Right kidney (tissue), 1 donor: ENCODE measurements around the gene IGFBP4.
A peak's percentile ranks its signal among the peaks of the same experiment; 100 is the strongest.

Experiments
- DNase-seq: peaks from one replicate; pipeline ENCODE4 v3.0.0-alpha.2; 2016

The IGFBP4 gene

DNA sequence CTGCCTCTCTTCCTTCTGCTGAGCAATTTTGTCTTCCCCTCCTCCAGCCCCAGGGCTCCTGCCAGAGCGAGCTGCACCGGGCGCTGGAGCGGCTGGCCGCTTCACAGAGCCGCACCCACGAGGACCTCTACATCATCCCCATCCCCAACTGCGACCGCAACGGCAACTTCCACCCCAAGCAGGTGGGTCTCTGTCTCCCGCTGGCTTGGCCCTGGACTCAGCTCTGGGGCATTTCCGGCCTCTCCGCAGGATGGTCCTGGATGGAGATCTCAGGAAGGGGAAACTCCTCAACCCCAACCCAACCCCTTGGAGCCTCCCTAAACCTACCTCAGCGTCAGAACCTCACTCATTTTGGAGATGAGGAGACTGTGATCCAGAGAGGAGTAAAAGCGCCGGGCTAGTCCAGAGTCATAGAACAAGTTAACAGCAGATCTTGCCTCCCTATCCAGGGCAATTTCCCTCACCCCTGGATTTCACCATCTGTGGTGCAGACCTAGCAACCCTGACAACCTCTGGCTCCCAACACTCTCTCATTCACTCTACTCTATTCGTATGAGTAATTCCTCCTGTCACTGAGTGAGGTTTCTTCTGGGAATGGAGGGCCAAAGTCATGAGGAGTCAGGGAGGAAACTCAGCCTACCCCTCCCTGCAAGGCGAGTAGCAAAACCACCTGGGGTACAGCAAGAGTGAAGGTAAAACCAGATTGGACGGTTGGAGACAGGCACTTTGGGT lies 10.8 kb downstream of the IGFBP4 start:
- DNase-seq: no peak

DNA sequence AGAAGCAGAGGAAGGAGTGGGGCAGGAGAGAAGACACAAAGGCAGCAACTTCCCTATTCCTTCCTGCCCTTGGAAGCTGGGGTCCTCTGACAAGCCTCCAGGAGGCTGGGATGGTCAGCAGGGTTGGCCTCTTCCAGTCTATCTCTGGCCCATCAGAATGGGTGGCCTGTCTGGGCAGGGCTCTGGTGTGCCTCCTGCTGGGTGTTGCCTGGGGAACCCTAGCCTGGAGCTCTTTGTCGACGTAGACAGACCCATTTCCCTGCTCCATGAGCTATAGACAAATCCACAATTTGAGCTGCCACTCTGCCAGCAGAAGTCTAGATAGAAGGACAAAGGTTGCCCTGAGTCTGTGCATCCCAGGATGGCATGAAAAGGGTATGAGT lies 11.4 kb downstream of the IGFBP4 start:
- DNase-seq: no peak

DNA sequence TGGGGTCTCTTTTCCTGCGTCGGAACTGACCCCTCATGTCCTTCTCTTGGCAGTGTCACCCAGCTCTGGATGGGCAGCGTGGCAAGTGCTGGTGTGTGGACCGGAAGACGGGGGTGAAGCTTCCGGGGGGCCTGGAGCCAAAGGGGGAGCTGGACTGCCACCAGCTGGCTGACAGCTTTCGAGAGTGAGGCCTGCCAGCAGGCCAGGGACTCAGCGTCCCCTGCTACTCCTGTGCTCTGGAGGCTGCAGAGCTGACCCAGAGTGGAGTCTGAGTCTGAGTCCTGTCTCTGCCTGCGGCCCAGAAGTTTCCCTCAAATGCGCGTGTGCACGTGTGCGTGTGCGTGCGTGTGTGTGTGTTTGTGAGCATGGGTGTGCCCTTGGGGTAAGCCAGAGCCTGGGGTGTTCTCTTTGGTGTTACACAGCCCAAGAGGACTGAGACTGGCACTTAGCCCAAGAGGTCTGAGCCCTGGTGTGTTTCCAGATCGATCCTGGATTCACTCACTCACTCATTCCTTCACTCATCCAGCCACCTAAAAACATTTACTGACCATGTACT lies 13.2 kb downstream of the IGFBP4 start:
- no peak for DNase-seq

DNA sequence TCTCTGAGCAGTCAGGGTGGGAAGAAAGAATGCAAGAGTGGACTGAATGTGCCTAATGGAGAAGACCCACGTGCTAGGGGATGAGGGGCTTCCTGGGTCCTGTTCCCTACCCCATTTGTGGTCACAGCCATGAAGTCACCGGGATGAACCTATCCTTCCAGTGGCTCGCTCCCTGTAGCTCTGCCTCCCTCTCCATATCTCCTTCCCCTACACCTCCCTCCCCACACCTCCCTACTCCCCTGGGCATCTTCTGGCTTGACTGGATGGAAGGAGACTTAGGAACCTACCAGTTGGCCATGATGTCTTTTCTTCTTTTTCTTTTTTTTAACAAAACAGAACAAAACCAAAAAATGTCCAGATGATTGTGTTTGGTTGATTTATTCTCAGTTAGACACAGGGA lies 14.1 kb downstream of the IGFBP4 start:
- no peak for DNase-seq

DNA sequence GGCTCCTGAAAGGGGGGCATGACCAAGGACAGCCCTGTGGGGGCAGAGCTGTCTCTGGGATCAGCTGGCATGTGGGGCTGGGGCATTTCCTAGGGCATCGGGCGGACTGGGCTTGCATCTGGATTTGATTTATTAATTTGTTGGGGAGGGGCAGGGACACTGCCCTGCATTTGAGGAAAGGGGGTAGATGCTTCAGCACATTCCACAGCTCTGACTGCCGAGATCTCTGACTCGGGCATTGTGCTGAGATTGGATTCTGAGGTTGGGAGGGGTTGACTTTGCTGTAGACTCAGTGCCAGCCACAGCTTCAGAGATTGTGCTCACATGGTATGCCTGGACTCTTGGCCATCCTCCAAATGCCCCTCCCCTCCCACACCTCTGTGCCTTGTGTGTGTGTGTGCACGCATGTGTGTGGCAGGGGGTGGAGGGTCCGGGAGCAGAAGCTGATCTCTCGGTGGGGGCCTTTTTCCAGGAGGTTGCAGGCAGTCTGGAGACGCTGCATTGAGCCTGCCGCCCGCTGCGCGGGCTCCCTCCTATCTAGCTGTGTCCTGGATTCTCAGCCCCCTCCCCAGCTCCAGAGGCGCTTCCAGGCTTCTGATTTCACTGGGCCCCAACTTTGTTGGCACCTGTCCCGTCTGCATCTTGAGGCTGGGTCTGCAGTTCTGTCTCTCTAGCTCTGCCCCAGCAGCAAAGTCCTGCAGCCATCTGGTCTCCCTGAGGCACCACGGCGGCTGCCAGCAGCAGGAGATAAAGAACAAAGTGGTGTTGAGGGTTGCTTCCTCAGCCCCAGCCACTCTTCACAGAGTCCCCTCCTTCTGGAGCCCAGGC lies 14.9 kb downstream of the IGFBP4 start:
- DNase-seq: peak; percentile 65

DNA sequence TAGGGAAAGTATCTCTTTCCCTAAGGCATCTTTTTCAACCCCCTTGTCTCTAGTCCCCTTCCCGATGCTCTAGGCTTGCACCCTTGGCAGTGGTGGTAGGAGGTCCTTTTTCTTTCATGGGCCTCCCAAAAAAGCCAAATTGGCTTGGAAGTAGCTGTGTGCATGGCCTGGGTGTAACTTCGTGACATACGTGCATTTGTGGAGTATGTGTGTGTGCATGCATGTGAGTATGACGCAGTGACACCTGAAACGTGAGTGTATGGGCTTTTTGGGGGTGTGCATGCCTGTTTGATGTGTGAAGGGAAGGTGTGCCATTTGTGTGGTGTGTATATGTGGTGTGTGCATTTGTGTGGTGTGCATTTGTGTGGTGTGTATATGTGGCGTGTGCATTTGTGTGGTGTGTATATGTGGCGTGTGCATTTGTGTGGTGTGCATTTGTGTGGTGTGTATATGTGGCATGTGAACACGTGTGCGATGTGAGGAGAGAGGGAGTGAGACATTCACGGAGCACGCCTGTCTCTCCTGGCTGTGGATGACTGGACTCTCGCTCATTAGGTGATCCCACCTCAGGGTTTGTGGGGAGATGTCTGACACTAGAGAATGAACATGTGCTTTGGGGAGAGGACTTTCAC lies 15.7 kb downstream of the IGFBP4 start:
- DNase-seq: no peak

DNA sequence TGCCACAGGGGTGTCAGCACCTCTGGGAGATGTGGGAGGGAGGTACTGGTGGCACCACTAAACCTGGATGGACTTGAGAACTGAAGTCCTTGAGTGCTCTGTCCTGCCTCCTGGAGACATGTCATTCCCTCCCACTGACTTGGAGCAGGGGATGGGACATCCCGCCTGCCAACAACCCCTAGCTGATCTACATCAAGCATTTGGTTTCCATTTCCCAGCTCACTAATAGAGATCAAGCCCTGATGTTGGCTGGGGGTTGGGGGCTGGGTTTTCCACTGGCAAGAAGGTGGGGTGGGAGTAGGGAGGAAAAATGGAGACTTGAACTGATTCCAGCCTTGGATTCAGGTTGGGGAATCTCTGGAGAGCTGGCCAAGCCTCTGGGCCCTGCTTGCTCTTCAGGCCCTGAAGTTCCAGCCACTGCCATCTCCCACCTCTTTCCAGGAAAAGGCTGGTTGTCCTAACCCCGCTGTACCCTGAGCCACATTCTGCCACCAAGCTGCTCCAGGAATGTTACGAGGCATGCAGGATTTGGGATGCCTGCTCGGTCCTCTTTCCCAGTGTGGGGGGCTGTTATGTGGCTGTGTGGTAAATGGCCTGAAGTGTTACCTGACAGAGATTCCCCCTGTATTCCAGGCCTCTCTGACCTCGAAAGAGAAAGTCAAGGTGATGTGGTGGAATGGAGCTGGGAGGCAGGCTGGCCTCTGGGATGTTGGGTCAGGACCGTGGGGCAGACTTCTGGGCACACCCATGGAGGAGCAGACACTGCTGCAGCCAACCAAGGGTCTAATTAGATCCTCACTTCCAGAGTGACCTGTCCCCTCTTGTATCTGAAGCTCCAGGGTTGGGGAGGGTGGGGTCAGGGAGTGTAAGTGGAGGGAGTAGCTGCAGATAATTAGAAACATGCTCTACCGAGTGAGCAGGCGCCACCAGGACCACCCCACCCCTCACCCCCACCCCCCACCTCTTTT lies 16.7 kb downstream of the IGFBP4 start:
- no peak for DNase-seq

DNA sequence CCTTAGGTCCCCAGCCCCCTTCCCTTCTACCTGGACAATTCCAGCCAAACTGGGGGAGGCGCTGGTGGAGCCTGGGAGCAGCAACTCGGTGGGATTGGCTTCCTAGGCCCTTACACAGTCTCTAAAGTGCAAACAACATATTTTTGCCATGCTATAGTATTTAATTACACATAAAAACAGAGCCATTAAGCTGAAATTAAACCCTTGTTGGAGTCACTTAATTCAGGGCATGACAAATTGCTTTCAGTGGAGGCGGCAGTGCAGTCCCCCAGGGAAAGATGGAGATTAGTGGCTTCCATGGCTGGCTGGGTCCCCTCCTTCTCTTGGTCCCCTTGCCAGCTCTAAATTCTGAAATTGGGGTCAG lies 17.3 kb downstream of the IGFBP4 start:
- DNase-seq: no peak

DNA sequence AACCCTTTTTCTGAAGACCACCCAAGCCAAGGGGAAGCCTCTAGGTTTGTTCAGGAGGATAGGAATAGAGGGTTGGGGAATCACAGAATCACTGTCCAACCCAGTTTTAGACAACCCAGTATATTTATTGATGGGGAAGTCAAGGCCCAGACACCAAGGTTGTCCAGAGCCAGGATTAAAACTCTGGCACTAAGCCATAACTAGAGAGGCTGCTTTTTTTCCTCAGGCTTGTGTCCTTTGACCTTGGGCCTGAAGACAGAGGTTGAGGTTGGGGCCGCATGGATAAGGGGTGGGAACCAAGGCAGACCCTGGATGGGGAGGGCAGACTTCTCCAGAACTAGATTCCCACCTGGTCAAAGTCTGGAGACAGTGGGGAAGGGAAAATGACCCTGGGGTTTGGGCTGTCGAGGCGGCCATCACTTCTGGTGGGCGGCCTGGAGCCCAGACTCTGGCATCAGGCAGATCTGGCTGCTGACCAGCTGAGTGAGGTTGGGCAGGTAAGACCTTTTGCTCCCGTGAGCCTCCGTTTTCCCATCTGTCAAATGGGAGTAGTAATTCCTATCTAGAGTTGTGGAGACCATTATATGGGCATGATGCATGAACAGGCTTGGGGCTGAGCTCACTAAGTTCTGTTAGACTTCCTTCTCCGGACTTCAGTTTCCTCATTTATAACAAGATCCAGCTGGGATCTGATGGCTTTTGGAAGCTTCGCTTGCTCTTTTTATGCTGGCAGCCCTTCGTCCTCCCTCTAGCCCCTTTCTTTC lies 17.9 kb downstream of the IGFBP4 start:
- peak; percentile 58 for DNase-seq

DNA sequence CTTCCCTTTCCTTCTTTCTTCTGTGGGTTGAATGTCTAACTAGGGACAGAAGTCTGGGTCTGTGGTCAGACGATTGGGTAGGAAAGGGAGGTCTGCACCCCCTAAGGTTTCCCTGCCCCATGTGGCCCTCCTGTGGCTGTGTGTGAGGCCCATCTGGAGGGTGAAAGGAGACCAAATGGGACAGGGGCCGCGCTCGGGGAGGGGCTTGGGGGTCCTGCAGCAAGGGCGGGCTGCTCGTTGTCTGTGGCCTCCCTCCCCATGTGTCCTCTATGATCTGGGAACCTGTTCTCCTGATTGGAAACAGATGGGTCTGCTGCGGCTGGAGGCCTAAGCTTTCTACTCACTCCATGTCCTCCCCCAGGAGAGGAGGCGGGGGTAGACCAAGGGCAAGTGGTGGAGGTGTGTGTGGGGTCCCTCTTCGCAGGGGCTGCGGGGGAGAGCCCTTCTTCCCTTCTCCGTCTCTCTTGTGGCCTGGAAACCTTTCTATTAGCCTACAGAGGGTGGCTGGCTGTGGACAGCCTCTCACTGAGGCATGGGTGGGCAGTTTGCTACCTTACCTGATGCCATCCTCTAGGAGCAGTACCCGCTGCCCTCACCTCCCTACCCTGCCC lies 18.6 kb downstream of the IGFBP4 start:
- no peak for DNase-seq

DNA sequence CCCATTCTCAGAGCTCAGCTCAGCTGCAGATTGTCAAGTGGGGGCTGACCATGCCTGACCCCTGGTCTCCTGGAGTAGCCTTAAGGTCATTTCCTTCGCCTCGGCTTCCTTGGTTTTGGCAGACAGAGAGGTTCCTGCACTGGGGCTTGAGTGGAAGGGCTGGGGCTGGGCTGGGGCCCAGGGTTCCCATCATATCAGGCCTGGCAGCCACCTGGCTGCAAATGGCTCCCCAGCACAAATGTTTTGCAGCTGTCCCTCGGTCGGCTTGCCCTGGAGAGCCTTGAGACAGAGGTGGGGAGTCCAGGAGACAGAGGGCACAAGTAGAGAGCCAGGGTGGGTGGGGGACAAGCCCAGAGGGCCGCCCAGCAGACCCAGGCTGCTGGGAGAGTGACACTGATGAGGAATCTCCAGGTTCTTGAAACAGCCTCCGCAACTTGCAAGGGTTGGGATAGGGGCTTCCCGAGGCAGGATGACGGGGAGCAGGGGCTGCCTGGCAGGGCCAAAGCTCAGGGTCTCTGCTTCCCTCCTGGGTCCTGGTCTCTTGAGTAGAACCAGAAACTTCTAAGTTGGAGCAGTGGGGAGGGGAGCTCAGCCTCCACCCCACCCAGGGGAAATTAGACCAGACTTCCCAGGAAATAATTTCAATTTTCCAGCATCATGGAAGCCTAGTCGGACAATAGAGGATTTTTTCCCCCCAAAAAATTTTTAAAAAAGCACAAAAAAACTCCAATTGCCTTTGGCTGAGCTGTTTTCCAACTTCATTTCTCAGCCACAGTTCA lies 19.3 kb downstream of the IGFBP4 start:
- DNase-seq: no peak

DNA sequence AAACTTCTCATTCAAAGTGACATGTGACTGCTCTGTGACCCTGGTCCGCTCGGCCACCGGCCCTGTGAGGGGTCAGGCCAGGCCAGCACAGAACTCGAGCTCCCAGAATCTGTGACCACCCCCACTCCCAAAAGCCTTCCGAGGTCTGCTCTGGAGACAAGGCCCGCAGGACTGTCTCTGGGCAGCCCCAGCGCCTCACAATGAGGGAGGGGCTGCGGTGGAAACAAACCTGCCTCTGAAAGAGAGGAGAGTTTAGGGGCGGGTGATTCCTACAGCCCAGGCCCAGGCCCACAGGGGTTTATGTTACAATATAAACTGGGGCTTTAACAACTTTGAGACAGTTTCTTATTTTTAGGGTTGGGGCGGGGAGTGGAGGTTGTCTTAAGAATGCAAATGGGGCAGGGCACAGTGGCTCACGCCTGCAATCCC lies 19.9 kb downstream of the IGFBP4 start:
- DNase-seq: no peak

DNA sequence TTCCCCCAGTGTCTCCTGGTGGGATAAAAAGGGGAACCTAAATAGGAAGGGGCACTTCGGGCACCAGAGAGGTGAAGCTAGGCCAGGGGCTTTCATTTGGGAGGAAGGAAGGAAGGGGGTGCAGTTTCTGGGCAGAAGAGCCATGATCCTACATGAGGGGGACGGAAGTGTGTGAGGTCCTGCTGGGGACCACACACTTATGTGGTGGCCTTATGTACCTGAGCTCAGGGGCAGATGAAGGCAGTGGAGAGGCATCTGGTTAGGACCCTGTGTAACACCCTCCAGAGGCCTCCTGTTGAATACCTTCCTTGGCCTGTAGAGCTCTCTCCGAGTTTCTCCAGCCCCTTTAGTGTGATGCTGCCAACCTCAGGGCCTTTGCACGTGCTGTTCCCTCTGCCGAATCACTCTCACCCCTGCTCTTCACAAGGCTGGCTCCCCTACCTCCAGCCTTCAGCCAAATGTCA lies 21.2 kb downstream of the IGFBP4 start:
- no peak for DNase-seq

DNA sequence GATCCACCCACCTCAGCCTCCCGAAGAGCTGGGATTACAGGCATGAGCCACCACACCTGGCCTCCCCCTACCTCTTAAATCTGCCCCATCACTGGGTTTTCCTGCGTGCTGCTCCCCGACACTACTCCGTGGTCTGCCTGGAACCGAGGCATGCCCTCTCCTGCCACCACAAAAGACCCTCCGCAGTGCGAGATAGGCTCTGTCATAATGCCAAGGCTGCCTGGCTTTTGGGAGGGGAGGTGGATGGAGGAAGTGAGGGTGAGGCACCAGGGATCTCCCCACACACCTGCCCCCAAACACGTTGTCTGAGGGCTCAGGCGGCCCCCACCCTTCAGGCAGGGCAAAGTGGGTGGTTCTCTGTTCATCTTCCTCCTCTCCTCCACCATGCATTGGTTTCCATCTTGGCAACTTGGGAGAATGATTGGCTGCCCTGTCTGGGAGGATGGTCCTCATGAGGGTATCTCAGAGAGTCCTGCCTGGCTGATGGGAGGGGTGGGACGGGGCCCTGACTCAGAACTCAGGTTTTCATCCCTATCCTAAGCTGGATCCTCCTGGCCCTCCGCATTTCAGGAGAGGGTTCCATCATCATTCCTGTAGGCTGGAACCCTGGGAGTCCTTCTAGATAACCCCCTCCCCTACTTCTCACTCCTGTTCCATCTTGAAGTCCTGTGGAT lies 23.2 kb downstream of the IGFBP4 start:
- no peak for DNase-seq

DNA sequence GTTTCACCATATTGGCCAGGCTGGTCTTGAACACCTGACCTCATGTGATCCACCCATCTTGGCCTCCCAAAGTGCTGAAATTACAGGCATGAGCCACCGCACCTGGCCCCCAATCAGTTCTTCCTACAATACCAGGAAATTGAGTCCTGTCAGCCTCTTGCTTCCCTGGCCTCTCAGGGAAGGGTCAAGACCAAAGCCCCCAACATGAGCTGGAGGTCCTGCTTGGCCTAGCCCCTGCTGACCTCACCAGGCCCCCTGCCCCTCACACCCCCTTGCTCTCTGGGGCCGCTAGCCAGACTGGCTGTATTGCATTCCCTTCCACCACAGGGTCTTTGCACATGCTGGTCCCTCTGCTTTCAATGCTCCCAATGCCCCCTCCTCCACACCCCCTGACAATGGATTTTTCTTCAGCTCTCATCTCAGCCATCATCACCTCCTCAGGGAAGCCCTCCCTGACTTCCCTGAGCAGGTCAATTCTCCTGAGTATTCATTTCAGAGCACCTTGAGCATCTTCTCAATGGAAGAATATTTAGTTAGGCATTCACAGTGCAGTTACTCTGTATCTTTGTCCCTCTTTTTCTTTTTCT lies 24.1 kb downstream of the IGFBP4 start:
- DNase-seq: no peak

DNA sequence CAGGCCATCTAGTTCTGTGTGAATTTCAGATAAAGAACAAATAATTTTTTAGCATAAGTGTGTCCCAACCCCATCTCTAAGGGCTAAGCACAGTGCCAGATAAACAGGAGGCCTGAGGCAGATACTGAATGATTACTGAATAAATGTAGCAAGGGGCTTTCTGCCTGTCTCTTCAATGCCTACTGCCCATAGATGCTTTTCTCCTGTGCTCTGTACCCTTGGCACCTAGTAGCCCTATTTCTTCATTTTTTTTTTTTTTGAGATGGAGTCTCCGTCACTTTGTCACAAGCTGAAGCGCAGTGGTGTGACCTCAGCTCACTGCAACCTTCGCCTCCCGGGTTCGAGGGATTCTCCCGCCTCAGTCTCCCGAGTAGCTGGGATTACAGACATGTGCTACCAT lies 25.3 kb downstream of the IGFBP4 start:
- no peak for DNase-seq

DNA sequence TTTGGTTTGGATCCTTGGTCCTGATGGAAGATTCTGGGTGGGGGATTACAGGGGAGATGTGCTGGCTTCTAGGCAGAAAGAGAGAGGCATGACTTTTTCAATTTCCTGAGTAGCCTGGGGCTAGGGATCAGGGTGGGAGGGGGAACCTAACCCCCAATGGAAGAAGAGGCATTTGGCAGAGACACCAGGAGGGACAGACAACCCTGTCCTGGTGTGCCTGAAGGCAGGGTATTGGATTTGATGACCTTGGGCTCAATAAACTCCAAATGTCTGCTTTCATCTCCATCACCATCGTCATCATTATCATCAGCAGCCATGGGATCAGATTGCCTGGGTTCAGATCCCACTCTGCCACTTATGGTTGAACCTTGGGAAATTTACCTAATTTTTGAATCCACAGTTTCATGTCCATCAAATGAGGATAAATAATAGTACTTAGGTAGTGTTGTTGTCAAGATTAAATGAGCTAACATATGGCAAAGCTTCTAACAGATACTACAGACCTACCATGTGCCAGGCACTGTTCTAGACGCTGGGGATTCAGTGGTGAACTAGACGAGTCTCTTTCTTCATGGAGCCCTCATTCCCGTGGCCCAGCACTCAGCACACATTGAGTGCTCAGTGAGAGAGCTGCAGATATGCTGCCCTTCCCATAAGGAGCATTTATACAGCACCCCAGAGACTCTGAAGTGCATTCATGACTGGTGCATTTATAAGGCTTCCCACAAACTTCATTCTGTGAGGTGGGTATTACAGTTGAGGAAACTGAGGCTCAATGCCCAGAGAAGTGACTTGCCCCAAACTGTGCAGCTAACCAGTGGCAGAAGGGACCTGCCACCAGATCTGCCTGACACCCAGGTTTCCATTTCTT lies 26.8 kb downstream of the IGFBP4 start:
- no peak for DNase-seq
